Measurements from ENCODE around the gene WWOX.
"Not testable (repeated sequence)": the region's sequence is repeated elsewhere in the genome, so short reads cannot be mapped to it uniquely, and the experiment has no call there.

WWOX gene

DNA sequence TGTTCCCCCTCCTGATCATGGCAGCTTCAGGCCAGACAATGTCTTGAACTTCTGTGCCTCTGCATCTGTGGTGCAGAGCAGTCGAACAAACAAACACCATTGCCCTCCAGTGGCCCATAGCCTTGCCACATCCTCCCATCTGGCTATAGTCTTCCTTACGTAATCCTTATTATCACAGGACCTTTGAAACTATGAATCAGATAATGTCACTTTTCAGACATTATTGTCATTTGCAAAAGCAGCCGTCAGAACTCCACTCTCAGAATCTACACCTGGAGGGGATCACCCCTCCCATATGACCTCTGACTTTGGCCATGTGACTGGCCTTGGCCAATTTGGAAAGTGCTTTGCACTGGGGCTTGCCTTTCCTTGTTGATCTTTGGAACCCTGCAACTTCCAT lies 1113.8 kb downstream of the WWOX start:
- no peak for DNase-seq (ENCODE audit: low read depth)
- no peak overlapping the region for H3K4me3 ChIP-seq (ENCODE audit: low read depth, low read length)
- TF ChIP-seq CTCF (IDR thresholded peaks at IDR 0.05; ENCODE audit: insufficient read depth, low read depth, low read length, missing control alignments), result no peak

GRCh38 chr16:79215289-79215688 lies 1115.8 kb downstream of the WWOX start:
- H3K4me3 ChIP-seq (ENCODE audit: low read depth, low read length), result no peak overlapping the region
- no peak for DNase-seq (ENCODE audit: low read depth)
- TF ChIP-seq CTCF (IDR thresholded peaks at IDR 0.05; ENCODE audit: insufficient read depth, low read depth, low read length, missing control alignments), result no peak

- TF ChIP-seq CTCF (IDR thresholded peaks at IDR 0.05; ENCODE audit: insufficient read depth, low read depth, low read length, missing control alignments), result no peak
- H3K4me3 ChIP-seq (ENCODE audit: low read depth, low read length), result no peak overlapping the region
- no peak for DNase-seq (ENCODE audit: low read depth)
Observed at GRCh38 chr16:79217375-79218011, 1118.0 kb downstream of the WWOX start.

GRCh38 chr16:79218351-79218750 lies 1118.9 kb downstream of the WWOX start:
- no peak overlapping the region for H3K4me3 ChIP-seq (ENCODE audit: low read depth, low read length)
- no peak for DNase-seq (ENCODE audit: low read depth)
- TF ChIP-seq CTCF (IDR thresholded peaks at IDR 0.05; ENCODE audit: insufficient read depth, low read depth, low read length, missing control alignments), result no peak

- H3K4me3 ChIP-seq (ENCODE audit: low read depth, low read length); DNase-seq (ENCODE audit: low read depth): not testable (repeated sequence)
Observed at GRCh38 chr16:79225994-79226393, 1126.5 kb downstream of the WWOX start.

DNA sequence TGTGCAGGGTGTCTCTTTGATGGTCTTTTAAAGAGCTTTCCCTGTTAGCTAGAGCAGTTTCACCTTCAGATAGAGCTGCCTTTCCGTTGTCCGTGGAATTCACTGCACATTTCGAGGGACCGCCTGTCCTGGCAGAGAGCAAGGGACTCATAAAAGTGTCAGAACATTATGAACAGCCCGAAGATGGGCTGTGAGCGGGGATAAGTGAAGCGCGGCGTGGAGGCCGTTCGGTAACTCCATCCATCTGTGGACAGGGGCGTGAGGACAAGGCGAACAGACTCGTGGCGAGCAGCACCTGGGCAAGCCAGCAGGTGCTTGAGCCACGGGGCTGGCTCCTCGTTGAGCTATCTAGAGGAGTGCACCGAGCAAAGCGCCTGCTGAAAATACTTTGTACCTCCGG lies 1129.9 kb downstream of the WWOX start:
- H3K4me3 ChIP-seq (ENCODE audit: low read depth, low read length), result no peak overlapping the region
- no peak for TF ChIP-seq CTCF (IDR thresholded peaks at IDR 0.05; ENCODE audit: insufficient read depth, low read depth, low read length, missing control alignments)

GRCh38 chr16:79245700-79246099 lies 1146.2 kb downstream of the WWOX start:
- DNase-seq (ENCODE audit: low read depth); H3K4me3 ChIP-seq (ENCODE audit: low read depth, low read length): not testable (repeated sequence)

More for the DNA sequence above, 1129.9 kb downstream of the WWOX start:
- no peak for DNase-seq (ENCODE audit: low read depth)

- no peak overlapping the region for H3K4me3 ChIP-seq (ENCODE audit: low read depth, low read length)
- DNase-seq (ENCODE audit: low read depth), result no peak
- no peak for TF ChIP-seq CTCF (IDR thresholded peaks at IDR 0.05; ENCODE audit: insufficient read depth, low read depth, low read length, missing control alignments)
Observed at GRCh38 chr16:79247386-79247785, 1147.9 kb downstream of the WWOX start.
